Type B pancreatic cell (in vitro differentiated cells): ENCODE data around the gene ESYT2. TPM values are rescaled to one million over a fixed set of nuclear protein-coding genes. Genes with fewer than 3 reads are reported as not detected.
A peak's percentile ranks its signal among the peaks of the same experiment; 100 is the strongest.

ENCODE experiments used
- DNase-seq: peaks from one replicate; pipeline ENCODE4 v3.0.0; 2021; ENCODE audit warnings: mixed read lengths; ENCODE audit not compliant: unreplicated experiment; ENCODE audit errors: extremely low spot score
- H3K27ac Mint-ChIP-seq: 2 replicates; pipeline ENCODE4 v1.8.0; 2021; ENCODE audit warnings: mild to moderate bottlenecking, mixed read lengths
- H3K27me3 Mint-ChIP-seq: 2 replicates; pipeline ENCODE4 v1.8.0; 2021; ENCODE audit warnings: mixed read lengths
- H3K36me3 Mint-ChIP-seq: 2 replicates; pipeline ENCODE4 v1.8.0; 2021; ENCODE audit warnings: mixed read lengths
- H3K4me1 Mint-ChIP-seq: one replicate; pipeline ENCODE4 v1.8.0; 2021; ENCODE audit warnings: mixed read lengths; ENCODE audit not compliant: unreplicated experiment
- H3K4me3 Mint-ChIP-seq: 2 replicates; pipeline ENCODE4 v1.8.0; 2021; ENCODE audit warnings: mild to moderate bottlenecking, mixed read lengths
- H3K9me3 Mint-ChIP-seq: 2 replicates; pipeline ENCODE4 v1.8.0; 2021; ENCODE audit warnings: mixed read lengths
- total RNA-seq: library from RNA; stranded (reverse); gene quantifications from 2 replicates; pipeline ENCODE4 v1.2.1, GENCODE V29; 2021; ENCODE audit warnings: low replicate concordance
- TF ChIP-seq, protein P1 (sequence below): fragments of 200-600 bp; sonication (generic); conservative IDR thresholded peaks from 2 replicates; pipeline ENCODE4 v1.5.0; 2021; ENCODE audit warnings: antibody characterized with exemption, mild to moderate bottlenecking

The ESYT2 gene
- total RNA-seq, 1 donor from 2014 or later, result 42.1 TPM

DNA sequence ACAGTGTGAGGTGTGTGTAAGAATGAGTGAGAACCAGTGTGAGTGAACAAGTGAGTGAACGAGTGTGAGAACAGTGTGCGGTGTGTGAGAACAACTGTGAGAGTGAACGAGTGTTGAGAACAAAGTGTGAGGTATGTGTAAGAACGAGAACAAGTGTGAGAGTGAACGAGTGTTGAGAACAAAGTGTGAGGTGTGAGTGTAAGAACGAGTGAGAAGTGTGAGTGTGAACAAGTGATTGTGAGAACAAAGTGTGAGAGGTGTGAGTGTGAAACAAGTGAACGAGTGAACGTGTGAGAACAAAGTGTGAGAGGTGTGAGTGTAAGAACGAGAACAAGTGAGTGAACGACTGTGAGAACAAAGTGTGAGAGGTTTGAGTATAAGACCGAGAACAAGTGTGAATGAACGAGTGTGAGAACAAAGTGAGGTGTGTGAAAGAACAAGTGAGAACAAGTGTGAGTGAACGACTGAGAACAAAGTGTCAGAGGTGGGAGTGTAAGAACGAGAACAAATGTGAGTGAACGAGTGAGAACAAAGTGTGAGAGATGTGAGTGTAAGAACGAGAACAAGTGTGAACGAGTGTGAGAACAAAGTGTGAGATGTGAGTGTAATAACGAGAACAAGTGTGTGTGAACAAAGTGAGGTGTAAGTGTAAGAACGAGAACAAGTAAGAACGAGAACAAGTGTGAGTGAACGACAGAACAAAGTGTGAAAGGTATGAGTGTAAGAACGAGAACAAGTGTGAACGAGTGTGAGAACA is 47.9 kb downstream of the ESYT2 start:
- Mint-ChIP-seq H3K36me3 (peaks cover 9% of the 10 kb centered on the region), H3K4me1 (no peaks in the 10 kb centered on the region), H3K9me3 (no peaks in the 10 kb centered on the region), H3K4me3 (no peak overlapping the region), H3K27ac (no peak overlapping the region), H3K27me3 (no peaks in the 10 kb centered on the region)
- DNase-seq, result no peak
- TF ChIP-seq, protein P1, sequence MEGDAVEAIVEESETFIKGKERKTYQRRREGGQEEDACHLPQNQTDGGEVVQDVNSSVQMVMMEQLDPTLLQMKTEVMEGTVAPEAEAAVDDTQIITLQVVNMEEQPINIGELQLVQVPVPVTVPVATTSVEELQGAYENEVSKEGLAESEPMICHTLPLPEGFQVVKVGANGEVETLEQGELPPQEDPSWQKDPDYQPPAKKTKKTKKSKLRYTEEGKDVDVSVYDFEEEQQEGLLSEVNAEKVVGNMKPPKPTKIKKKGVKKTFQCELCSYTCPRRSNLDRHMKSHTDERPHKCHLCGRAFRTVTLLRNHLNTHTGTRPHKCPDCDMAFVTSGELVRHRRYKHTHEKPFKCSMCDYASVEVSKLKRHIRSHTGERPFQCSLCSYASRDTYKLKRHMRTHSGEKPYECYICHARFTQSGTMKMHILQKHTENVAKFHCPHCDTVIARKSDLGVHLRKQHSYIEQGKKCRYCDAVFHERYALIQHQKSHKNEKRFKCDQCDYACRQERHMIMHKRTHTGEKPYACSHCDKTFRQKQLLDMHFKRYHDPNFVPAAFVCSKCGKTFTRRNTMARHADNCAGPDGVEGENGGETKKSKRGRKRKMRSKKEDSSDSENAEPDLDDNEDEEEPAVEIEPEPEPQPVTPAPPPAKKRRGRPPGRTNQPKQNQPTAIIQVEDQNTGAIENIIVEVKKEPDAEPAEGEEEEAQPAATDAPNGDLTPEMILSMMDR, result no peak

DNA sequence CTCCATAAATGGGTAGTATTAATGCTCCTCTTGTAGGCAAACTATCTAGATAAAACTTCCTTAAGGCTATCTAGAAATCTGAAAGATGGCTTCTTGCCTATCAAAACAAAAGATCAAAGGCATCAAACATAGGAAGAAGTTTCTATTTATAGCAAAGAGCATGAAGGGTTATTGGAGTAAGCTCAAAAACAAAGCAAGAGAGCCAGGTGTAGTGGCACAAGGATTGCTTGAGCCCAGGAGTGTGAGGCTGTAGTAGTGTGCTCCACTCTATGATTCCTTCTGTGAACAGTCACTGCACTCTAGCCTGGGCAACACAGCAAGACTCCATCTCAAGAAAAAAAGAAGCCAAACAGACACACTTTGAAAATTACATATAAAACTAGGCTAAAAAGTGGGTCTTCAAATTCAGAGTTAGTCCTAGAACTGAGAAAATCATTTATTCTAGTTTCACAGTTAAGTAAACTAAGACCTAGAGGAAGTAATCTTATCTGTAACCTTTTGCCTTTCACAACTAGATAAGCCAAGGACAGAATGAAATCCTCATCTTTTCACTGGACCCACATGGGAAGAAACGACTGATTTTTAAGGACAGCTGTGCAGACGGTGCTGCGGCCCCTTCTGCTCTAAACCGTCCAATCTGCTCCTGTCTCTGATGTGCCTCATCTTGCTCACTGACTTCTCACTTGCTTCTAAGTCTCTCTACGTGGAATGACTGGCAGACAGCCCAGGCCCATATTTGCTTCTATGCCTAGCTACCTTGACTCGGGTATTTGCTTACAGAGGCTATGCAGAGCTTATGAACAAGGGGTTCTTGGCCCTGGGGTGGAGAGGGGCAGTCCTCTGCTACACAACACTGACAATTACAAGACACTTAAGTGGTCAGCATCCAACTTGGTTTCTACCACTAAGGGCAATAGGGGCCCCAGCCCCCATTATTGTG is 50.0 kb downstream of the ESYT2 start:
- Mint-ChIP-seq H3K27ac (peak overlapping the region; percentile 2), H3K9me3 (no peaks in the 10 kb centered on the region), H3K4me1 (no peaks in the 10 kb centered on the region), H3K27me3 (no peaks in the 10 kb centered on the region), H3K36me3 (peaks cover 15% of the 10 kb centered on the region), H3K4me3 (no peak overlapping the region)
- TF ChIP-seq, protein P1, result no peak
- DNase-seq, result no peak

DNA sequence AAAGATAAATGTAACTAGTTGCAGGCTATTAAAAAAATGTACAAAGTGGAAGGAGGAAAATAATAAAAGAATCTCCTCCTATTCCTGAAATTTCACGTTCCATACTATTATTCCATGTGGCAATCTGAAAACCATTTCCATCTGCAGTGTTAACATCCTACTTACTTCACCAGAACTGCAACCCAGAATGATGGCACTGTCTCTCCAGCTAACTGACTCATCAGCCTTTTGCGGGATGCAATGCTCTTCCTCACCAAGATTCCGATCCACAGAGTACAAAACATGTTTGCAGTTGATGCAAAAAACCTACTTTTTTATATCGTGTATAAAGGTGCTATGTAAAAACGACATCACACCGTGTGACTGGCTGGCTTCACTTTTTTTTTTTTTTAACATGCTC is 50.8 kb downstream of the ESYT2 start:
- Mint-ChIP-seq H3K27ac (peak overlapping the region; percentile 2), H3K36me3 (peaks cover 18% of the 10 kb centered on the region), H3K27me3 (no peaks in the 10 kb centered on the region), H3K4me3 (no peak overlapping the region), H3K9me3 (no peaks in the 10 kb centered on the region), H3K4me1 (no peaks in the 10 kb centered on the region)
- TF ChIP-seq, protein P1, result no peak
- DNase-seq, result no peak

DNA sequence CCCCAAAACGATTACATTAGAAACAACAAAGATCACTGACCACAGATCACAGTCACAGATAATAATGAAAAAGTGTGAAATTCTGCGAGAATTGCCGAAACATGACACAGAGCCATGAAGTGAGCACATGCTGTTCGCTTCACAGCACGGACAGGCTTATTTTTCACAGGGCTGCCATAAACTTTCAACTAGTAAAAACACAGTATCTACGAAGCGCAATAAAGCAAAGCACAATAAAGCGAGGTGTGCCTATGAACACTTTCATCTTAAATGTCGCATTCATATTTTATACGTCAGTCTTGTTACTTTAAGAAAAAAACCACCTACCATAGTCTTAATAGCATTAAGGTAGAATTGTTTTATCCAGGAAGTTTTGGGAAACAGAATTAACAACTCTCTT is 51.5 kb downstream of the ESYT2 start:
- no peaks in the 10 kb centered on the region for H3K27me3 Mint-ChIP-seq
- TF ChIP-seq, protein P1, result no peak
- H3K4me3 Mint-ChIP-seq, result no peak overlapping the region
- no peak for DNase-seq
- peaks cover 23% of the 10 kb centered on the region for H3K36me3 Mint-ChIP-seq
- H3K27ac Mint-ChIP-seq, result no peak overlapping the region
- no peaks in the 10 kb centered on the region for H3K9me3 Mint-ChIP-seq
- no peaks in the 10 kb centered on the region for H3K4me1 Mint-ChIP-seq

DNA sequence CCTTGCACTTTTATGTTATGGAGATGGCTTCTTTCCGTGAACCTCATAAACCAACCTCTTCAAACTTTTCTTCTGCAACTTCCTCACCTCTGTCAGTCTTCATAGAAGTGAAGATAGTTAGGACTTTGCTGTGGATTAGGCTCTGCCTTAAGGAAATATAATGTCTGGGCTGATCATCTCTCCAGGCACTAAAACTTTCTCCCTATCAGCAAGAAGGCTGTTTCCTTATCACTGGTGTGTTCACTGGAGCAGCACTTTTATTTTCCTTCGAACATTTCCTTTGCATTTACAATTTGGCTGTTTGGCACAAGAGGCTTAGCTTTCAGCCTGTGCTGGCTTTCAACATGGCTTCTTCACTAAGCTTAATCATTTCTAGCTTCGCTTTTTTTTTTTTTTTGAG is 52.8 kb downstream of the ESYT2 start:
- no peak for DNase-seq
- Mint-ChIP-seq H3K9me3 (no peaks in the 10 kb centered on the region), H3K4me1 (no peaks in the 10 kb centered on the region), H3K27ac (no peak overlapping the region), H3K27me3 (no peaks in the 10 kb centered on the region), H3K36me3 (peaks cover 23% of the 10 kb centered on the region), H3K4me3 (no peak overlapping the region)
- TF ChIP-seq, protein P1, result no peak
